ENCODE data around the gene LRRC8B. TPM values are rescaled to one million over a fixed set of nuclear protein-coding genes. Genes with fewer than 3 reads are reported as not detected.

Gene LRRC8B
- total RNA-seq, 5 donors from 2014 or later (not counting 1 experiment from before 2014, with no cell fraction given), result 13.3 to 17.6 (median 14.9) TPM

DNA sequence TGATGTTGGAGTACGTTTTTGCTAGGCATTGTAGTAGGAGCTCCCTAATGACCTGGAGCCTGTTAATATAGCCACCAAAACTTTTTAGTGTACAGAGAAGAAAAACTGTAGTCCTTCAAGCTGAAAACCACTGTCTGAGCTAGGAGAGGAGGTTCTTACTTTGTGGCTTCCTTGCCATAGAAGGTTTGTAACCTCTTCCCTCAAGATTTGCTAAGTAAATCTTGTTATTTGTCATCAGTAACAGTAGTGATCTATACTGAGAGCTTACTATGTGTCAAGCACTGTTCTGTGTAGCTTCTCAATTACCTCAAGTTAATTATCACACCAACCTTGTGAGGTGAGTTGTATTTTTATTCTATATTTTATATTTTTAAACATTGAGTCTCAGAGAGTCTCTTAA is 87.1 kb downstream of the LRRC8B start:
- Histone ChIP-seq H3K27me3 (replicated peaks in 1 of 2; ENCODE audit: control insufficient read depth in 2 of 2, extremely low read depth in 1 of 2, insufficient read depth in 2 of 2, low read length in 1 of 2) (no peaks in the 10 kb centered on the region), H3K9me3 (no peaks in the 10 kb centered on the region), H3K4me3 (ENCODE audit: control insufficient read depth in 1 of 2, extremely low read depth in 1 of 2, low read length in 1 of 2) (peak overlapping the region in 1 of 2 donors; percentile 25), H3K27ac (ENCODE audit: low read length) (peak overlapping the region; percentile 88), H3K4me1 (ENCODE audit: control insufficient read depth in 1 of 2, extremely low read depth in 1 of 2, insufficient read depth in 2 of 2, low read length in 2 of 2) (peaks cover 57 to 63% of the 10 kb centered on the region in 2 experiments), H3K36me3 (ENCODE audit: control insufficient read depth in 2 of 2, extremely low read depth in 1 of 2, insufficient read depth in 1 of 2, low read length in 1 of 2) (no peaks in the 10 kb centered on the region)
- no CpG with 5 or more reads among the region's 1 CpG for WGBS (ENCODE audit: insufficient coverage)
- Mint-ChIP-seq H3K36me3 (peaks cover 10% of the 10 kb centered on the region), H3K27me3 (no peaks in the 10 kb centered on the region), H3K4me3 (peak overlapping the region; percentile 78 to 84 (median 84)), H3K27ac (peak overlapping the region; percentile 99 to 100), H3K4me1 (peaks cover 88 to 96% (median 94%) of the 10 kb centered on the region in 3 donors), H3K9me3 (no peaks in the 10 kb centered on the region)
- ChIA-PET POLR2A (interaction anchor here (0.6 to 2.3 kb wide), 18 partner anchors 8 to 128 kb away, joined by 3 to 18 read pairs (median 5); partner anchors contain the start of gene LRRC8C (in 2 of the 2)), CTCF (interaction anchor here (0.7 to 6.0 kb wide), 19 partner anchors 9 to 260 kb away, joined by 3 to 45 read pairs (median 4); partner anchors contain the start of gene LRRC8C (in 2 of the 2))
- DNase-seq (peak in 1 of 35 experiments; percentile 56), ATAC-seq (replicated peaks in 1 of 4) (peak; percentile 20 to 24 (median 24))

GRCh38 chr1:89613928-89614327 is 89.3 kb downstream of the LRRC8B start:
- Histone ChIP-seq H3K36me3 (ENCODE audit: control insufficient read depth in 2 of 2, extremely low read depth in 1 of 2, insufficient read depth in 1 of 2, low read length in 1 of 2) (peaks cover 0 to 6% of the 10 kb centered on the region in 2 donors), H3K4me1 (ENCODE audit: control insufficient read depth in 1 of 2, extremely low read depth in 1 of 2, insufficient read depth in 2 of 2, low read length in 2 of 2) (peaks cover 37 to 44% of the 10 kb centered on the region in 2 experiments), H3K27ac (ENCODE audit: low read length) (no peak overlapping the region), H3K9me3 (peaks cover 4% of the 10 kb centered on the region), H3K27me3 (replicated peaks in 1 of 2; ENCODE audit: control insufficient read depth in 2 of 2, extremely low read depth in 1 of 2, insufficient read depth in 2 of 2, low read length in 1 of 2) (no peaks in the 10 kb centered on the region), H3K4me3 (ENCODE audit: control insufficient read depth in 1 of 2, extremely low read depth in 1 of 2, low read length in 1 of 2) (no peak overlapping the region)
- Mint-ChIP-seq H3K27me3 (no peaks in the 10 kb centered on the region), H3K4me1 (peaks cover 83 to 91% (median 85%) of the 10 kb centered on the region in 3 donors), H3K9me3 (peaks cover 4 to 15% (median 5%) of the 10 kb centered on the region in 3 donors), H3K36me3 (peaks cover 30% of the 10 kb centered on the region), H3K27ac (peak overlapping the region; percentile 65 to 72), H3K4me3 (peak overlapping the region in 1 of 3 donors; percentile 12)
- WGBS (ENCODE audit: insufficient coverage), result 94% methylated on average over 7 of the region's 7 CpGs
- no peak for ATAC-seq (replicated peaks in 1 of 4)
- CTCF ChIA-PET, result interaction anchor here (0.7 to 1.5 kb wide), 4 partner anchors 9 to 128 kb away, joined by 3 to 5 read pairs (median 4); no protein-coding TSS in a partner anchor
- DNase-seq, result no peak
- POLR2A ChIA-PET, result interaction anchor here (0.6 kb wide), 2 partner anchors 22 to 104 kb away, joined by 3 read pairs; no protein-coding TSS in a partner anchor

DNA sequence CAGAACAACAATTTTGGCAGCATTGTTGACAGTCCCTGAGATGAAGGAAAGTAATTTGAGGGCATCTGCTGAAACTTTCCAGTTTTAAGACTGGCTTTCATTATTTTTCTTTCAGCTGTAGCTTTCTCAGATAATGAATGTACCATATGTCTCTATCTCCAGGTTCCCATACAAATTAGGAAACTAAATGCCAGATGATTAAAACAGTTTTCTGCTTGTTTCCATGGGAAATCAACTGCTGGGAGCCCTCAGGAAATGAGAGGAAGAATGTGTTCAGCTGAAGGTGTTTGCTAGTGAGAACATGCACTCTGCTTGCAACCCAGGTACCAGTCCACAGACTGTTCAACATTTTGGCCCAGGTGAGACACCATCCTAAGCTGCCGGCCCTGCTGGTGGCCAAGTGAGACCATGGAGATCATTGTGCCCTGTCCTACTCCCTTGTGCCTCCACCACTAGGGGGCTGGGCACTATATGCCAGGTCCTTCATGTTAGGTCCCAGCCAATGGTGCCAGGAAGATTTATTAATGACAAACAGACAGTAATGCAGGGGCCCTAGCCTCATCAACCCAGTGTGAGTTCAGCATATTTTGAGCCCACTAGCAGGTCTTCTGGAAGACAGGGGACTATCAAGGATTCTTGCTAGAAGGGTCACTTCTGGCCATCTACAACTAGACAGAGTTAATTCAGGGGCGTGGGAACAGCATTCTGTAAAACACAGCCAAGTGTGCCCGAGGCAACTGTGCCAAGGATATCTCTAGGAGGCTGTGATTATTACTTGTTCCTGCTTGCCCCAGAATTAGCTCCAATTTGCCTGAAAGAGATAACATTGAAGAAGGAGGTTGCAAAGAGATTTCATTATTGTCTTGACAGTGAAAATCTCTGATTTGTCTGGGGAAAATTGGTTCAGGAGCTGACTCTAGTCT is 91.3 kb downstream of the LRRC8B start:
- H3K4me3 ChIP-seq (ENCODE audit: control insufficient read depth in 1 of 2, extremely low read depth in 1 of 2, low read length in 1 of 2), result no peak overlapping the region
- peaks cover 26 to 29% of the 10 kb centered on the region in 2 experiments for H3K4me1 ChIP-seq (ENCODE audit: control insufficient read depth in 1 of 2, extremely low read depth in 1 of 2, insufficient read depth in 2 of 2, low read length in 2 of 2)
- H3K27me3 ChIP-seq (replicated peaks in 1 of 2; ENCODE audit: control insufficient read depth in 2 of 2, extremely low read depth in 1 of 2, insufficient read depth in 2 of 2, low read length in 1 of 2), result no peaks in the 10 kb centered on the region
- Mint-ChIP-seq H3K4me3 (no peak overlapping the region), H3K9me3 (peaks cover 4 to 15% (median 5%) of the 10 kb centered on the region in 3 donors), H3K27ac (peak overlapping the region; percentile 67 to 72), H3K36me3 (peaks cover 37% of the 10 kb centered on the region), H3K27me3 (no peaks in the 10 kb centered on the region), H3K4me1 (peaks cover 80 to 88% (median 82%) of the 10 kb centered on the region in 3 donors)
- H3K27ac ChIP-seq (ENCODE audit: low read length), result no peak overlapping the region
- peaks cover 4% of the 10 kb centered on the region for H3K9me3 ChIP-seq
- no peak for ATAC-seq (replicated peaks in 1 of 4)
- ChIA-PET POLR2A (interaction anchor here in 1 of 2 donors (0.5 kb wide), 1 partner anchor 41 kb away, joined by 4 read pairs; no protein-coding TSS in a partner anchor), CTCF (interaction anchor here (0.6 to 1.4 kb wide), 9 partner anchors 8 to 153 kb away, joined by 3 to 7 read pairs (median 3); no protein-coding TSS in a partner anchor)
- peak in 3 of 35 experiments; percentile 7 to 49 (median 21) for DNase-seq
- peaks cover 0 to 6% of the 10 kb centered on the region in 2 donors for H3K36me3 ChIP-seq (ENCODE audit: control insufficient read depth in 2 of 2, extremely low read depth in 1 of 2, insufficient read depth in 1 of 2, low read length in 1 of 2)
- 100% methylated on average over 3 of the region's 3 CpGs for WGBS (ENCODE audit: insufficient coverage)

DNA sequence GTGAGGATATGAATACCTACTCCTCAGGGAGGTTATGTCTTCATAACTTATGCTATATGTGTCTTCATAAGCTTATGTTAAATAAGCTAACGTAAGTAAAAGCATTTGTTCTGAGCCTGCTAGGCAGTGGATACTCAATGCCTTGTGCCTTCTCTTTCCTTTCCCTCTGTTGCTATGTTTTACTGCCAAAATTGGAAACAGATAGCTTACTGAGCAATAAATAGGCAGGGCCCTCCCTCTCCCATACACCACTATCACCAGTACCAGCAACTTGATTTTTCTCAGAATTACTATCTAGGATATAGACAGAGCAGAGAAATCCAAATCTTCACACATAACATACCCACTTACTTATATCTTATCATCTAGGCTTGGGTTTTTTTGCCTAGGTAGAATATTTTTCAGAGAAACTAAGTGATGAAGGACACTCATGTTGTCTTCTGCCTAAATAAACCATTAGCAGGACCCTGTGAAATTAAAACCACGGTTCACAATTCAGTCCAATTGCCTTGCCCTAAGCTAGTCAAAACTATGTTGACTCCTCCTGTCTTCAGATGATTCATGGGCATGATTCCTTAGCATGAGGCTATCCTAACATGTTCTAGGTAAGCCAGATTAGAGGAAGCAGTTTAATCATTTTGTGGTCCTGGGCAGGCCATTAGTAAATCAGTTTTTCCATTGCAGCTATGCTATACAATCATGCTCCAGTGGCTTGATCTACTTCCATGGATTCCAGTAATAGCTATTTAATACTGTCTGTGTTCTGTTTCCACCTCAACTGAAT is 92.4 kb downstream of the LRRC8B start:
- ATAC-seq (replicated peaks in 1 of 4), result no peak
- Mint-ChIP-seq H3K36me3 (peaks cover 41% of the 10 kb centered on the region), H3K27me3 (no peaks in the 10 kb centered on the region), H3K27ac (peak overlapping the region; percentile 56 to 82), H3K4me1 (peaks cover 79 to 84% (median 80%) of the 10 kb centered on the region in 3 donors), H3K9me3 (peaks cover 4 to 15% (median 5%) of the 10 kb centered on the region in 3 donors), H3K4me3 (no peak overlapping the region)
- 80% methylated on average over 1 of the region's 2 CpGs for WGBS (ENCODE audit: insufficient coverage)
- no peak for DNase-seq
- Histone ChIP-seq H3K9me3 (peaks cover 4% of the 10 kb centered on the region), H3K4me3 (ENCODE audit: control insufficient read depth in 1 of 2, extremely low read depth in 1 of 2, low read length in 1 of 2) (no peak overlapping the region), H3K27ac (ENCODE audit: low read length) (no peak overlapping the region), H3K36me3 (ENCODE audit: control insufficient read depth in 2 of 2, extremely low read depth in 1 of 2, insufficient read depth in 1 of 2, low read length in 1 of 2) (peaks cover 0 to 6% of the 10 kb centered on the region in 2 donors), H3K4me1 (ENCODE audit: control insufficient read depth in 1 of 2, extremely low read depth in 1 of 2, insufficient read depth in 2 of 2, low read length in 2 of 2) (peaks cover 20 to 22% of the 10 kb centered on the region in 2 experiments), H3K27me3 (replicated peaks in 1 of 2; ENCODE audit: control insufficient read depth in 2 of 2, extremely low read depth in 1 of 2, insufficient read depth in 2 of 2, low read length in 1 of 2) (no peaks in the 10 kb centered on the region)
- ChIA-PET POLR2A (interaction anchor here in 1 of 2 donors (0.9 to 1.0 kb wide), 2 partner anchors 14 to 41 kb away, joined by 3 read pairs; no protein-coding TSS in a partner anchor), CTCF (interaction anchor here (0.6 to 1.5 kb wide), 10 partner anchors 9 to 146 kb away, joined by 3 to 5 read pairs (median 3); no protein-coding TSS in a partner anchor)

GRCh38 chr1:89620664-89621063 is 96.0 kb downstream of the LRRC8B start:
- DNase-seq, result no peak
- Histone ChIP-seq H3K9me3 (peaks cover 4% of the 10 kb centered on the region), H3K27me3 (replicated peaks in 1 of 2; ENCODE audit: control insufficient read depth in 2 of 2, extremely low read depth in 1 of 2, insufficient read depth in 2 of 2, low read length in 1 of 2) (no peaks in the 10 kb centered on the region), H3K4me3 (ENCODE audit: control insufficient read depth in 1 of 2, extremely low read depth in 1 of 2, low read length in 1 of 2) (no peak overlapping the region), H3K4me1 (ENCODE audit: control insufficient read depth in 1 of 2, extremely low read depth in 1 of 2, insufficient read depth in 2 of 2, low read length in 2 of 2) (peaks cover 8 to 9% of the 10 kb centered on the region in 2 experiments), H3K27ac (ENCODE audit: low read length) (no peak overlapping the region), H3K36me3 (ENCODE audit: control insufficient read depth in 2 of 2, extremely low read depth in 1 of 2, insufficient read depth in 1 of 2, low read length in 1 of 2) (peaks cover 0 to 16% of the 10 kb centered on the region in 2 donors)
- ATAC-seq (replicated peaks in 1 of 4), result no peak
- Mint-ChIP-seq H3K4me1 (peaks cover 58 to 67% (median 62%) of the 10 kb centered on the region in 3 donors), H3K4me3 (peak overlapping the region; percentile 46 to 62 (median 61)), H3K9me3 (peaks cover 4 to 15% (median 5%) of the 10 kb centered on the region in 3 donors), H3K27ac (peak overlapping the region; percentile 72 to 94), H3K27me3 (no peaks in the 10 kb centered on the region), H3K36me3 (peaks cover 46% of the 10 kb centered on the region)
- ChIA-PET POLR2A (interaction anchor here (0.6 to 1.4 kb wide), 5 partner anchors 9 to 707 kb away, joined by 3 to 5 read pairs (median 3); no protein-coding TSS in a partner anchor), CTCF (interaction anchor here (0.7 to 2.0 kb wide), 5 partner anchors 8 to 63 kb away, joined by 3 to 8 read pairs (median 4); no protein-coding TSS in a partner anchor)
- no CpG with 5 or more reads among the region's 3 CpGs for WGBS (ENCODE audit: insufficient coverage)

Measured in T-cell (primary cell).